Loucy (cell line): ENCODE measurements around the gene NIPBL.

Experiments
- H2AFZ ChIP-seq: fragments of 200-600 bp; sonication (generic); 2 replicates; pipeline ENCODE4 v1.6.0; 2016; ENCODE audit warnings: antibody characterized with exemption, mild to moderate bottlenecking, low read length, moderate library complexity
- H3F3A ChIP-seq: fragments of 200-600 bp; 2 replicates; pipeline ENCODE4 v1.6.0; 2016; ENCODE audit warnings: antibody characterized with exemption, low read depth, mild to moderate bottlenecking
- H3K27me3 ChIP-seq: fragments of 200-600 bp; sonication (generic); 2 replicates; pipeline ENCODE4 v1.6.1; 2014; ENCODE audit warnings: low read length, mild to moderate bottlenecking; ENCODE audit not compliant: insufficient read depth, poor library complexity, severe bottlenecking
- H3K36me3 ChIP-seq: fragments of 200-600 bp; sonication (generic); 2 replicates; pipeline ENCODE4 v1.6.1; 2016; ENCODE audit warnings: low read length; ENCODE audit not compliant: insufficient read depth
- H3K4me1 ChIP-seq: fragments of 200-600 bp; sonication (generic); 2 replicates; pipeline ENCODE4 v1.5.1; 2014; ENCODE audit warnings: low read length, mild to moderate bottlenecking; ENCODE audit not compliant: insufficient read depth, poor library complexity, severe bottlenecking
- H3K4me2 ChIP-seq: fragments of 200-600 bp; sonication (generic); 2 replicates; pipeline ENCODE4 v1.6.0; 2014; ENCODE audit warnings: antibody characterized with exemption, low read length, low read depth, mild to moderate bottlenecking; ENCODE audit not compliant: poor library complexity, severe bottlenecking
- H3K4me3 ChIP-seq: fragments of 200-600 bp; sonication (generic); 2 replicates; pipeline ENCODE4 v1.5.1; 2014; ENCODE audit warnings: low read length, mild to moderate bottlenecking, mixed read lengths; ENCODE audit not compliant: poor library complexity, severe bottlenecking
- H3K79me2 ChIP-seq: fragments of 200-600 bp; sonication (generic); 2 replicates; pipeline ENCODE4 v1.6.1; 2014; ENCODE audit warnings: low read length; ENCODE audit not compliant: insufficient read depth
- H3K9ac ChIP-seq: fragments of 200-600 bp; sonication (generic); 2 replicates; pipeline ENCODE4 v1.6.0; 2014; ENCODE audit warnings: mild to moderate bottlenecking, low read depth, low read length, moderate library complexity; ENCODE audit not compliant: poor library complexity, severe bottlenecking
- H3K9me2 ChIP-seq: fragments of 200-600 bp; sonication (generic); replicated peaks from 2 replicates; pipeline ENCODE4 v1.6.1; 2016; ENCODE audit warnings: low read depth, low read length, mixed read lengths
- H3K9me3 ChIP-seq: fragments of 200-600 bp; sonication (generic); 2 replicates; pipeline ENCODE4 v1.6.1; 2014; ENCODE audit warnings: mild to moderate bottlenecking, antibody characterized with exemption, low read length, low read depth; ENCODE audit not compliant: insufficient read depth
- H4K20me1 ChIP-seq: fragments of 200-600 bp; sonication (generic); 2 replicates; pipeline ENCODE4 v1.6.0; 2014; ENCODE audit warnings: antibody characterized with exemption, low read length, mild to moderate bottlenecking; ENCODE audit not compliant: insufficient read depth, poor library complexity, severe bottlenecking
- CTCF ChIP-seq: fragments of 200-600 bp; sonication (generic); conservative IDR thresholded peaks from 2 replicates; pipeline ENCODE4 v1.5.1; 2014; ENCODE audit warnings: mild to moderate bottlenecking, antibody characterized with exemption, low read length
- EZH2phosphoT487 ChIP-seq: fragments of 200-600 bp; IDR thresholded peaks from 2 replicates; pipeline ENCODE4 v1.6.1; 2018; ENCODE audit warnings: antibody characterized with exemption, mild to moderate bottlenecking, moderate library complexity, borderline replicate concordance

NIPBL gene

DNA sequence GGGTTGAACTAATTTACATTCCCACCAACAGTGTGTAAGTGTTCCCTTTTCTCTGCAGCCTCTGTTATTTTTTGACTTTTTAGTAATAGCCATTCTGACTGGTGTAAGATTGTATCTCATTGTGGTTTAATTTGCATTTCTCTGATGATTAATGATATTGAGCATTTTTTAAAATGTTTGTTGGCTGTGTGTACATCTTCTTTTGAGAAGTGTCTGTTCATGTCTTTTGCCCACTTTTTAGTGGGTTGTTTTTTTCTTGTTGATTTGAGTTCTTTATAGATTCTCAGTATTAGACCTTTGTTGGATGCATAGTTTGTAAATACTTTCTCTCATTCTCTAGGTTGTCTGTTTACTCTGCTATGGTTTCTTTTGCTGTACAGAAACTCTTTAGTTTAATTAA is 101.6 kb downstream of the NIPBL start:
- Histone ChIP-seq H3K36me3 (peaks cover 53% of the 10 kb centered on the region), H3K4me3 (no peak overlapping the region), H3K9me3 (peaks cover 4% of the 10 kb centered on the region; the same call in 1 of the 2 replicates)

DNA sequence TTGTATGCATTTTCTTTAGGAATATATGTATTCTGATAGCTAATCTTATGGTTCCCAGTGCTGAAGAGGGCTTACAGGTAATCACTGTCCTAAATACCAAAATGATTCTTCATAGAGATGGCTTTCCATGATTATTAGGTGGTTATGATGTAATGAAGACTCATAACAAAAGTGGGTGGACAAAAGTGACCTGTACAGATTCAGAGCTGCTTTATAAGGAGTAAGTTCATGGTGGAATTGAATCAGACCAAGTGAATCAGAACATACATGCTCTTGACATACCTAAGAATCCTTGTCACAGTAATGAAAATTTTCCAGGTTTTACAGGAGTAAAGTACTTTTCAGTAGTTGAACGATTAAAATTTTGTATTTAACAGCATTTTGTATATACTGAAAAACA is 105.6 kb downstream of the NIPBL start:
- H3K36me3 ChIP-seq = peaks cover 46% of the 10 kb centered on the region
- no peak overlapping the region for H3K9ac ChIP-seq

More for the DNA sequence above, 101.6 kb downstream of the NIPBL start:
- TF ChIP-seq CTCF = no peak
- TF ChIP-seq EZH2phosphoT487 = no peak
- no peaks in the 10 kb centered on the region for H3K9me2 ChIP-seq
- peaks cover 26% of the 10 kb centered on the region for H4K20me1 ChIP-seq
- H3K4me2 ChIP-seq = no peak overlapping the region
- H3K9ac ChIP-seq = no peak overlapping the region
- peaks cover 59% of the 10 kb centered on the region for H3K79me2 ChIP-seq
- no peaks in the 10 kb centered on the region for H3K27me3 ChIP-seq
- no peak overlapping the region for H2AFZ ChIP-seq
- H3F3A ChIP-seq = no peaks in the 10 kb centered on the region
- H3K4me1 ChIP-seq = no peaks in the 10 kb centered on the region

GRCh38 chr5:36985387-36985786 is 108.8 kb downstream of the NIPBL start:
- H3K4me1 ChIP-seq = no peaks in the 10 kb centered on the region
- no peak overlapping the region for H3K4me3 ChIP-seq
- TF ChIP-seq EZH2phosphoT487 (no peak), CTCF (no peak)
- peaks cover 27% of the 10 kb centered on the region; the same call in 1 of the 2 replicates for H3K36me3 ChIP-seq
- no peak overlapping the region for H3K4me2 ChIP-seq
- H3K9me3 ChIP-seq = no peaks in the 10 kb centered on the region
- no peak overlapping the region for H2AFZ ChIP-seq
- H3F3A ChIP-seq = no peaks in the 10 kb centered on the region
- H3K27me3 ChIP-seq = no peaks in the 10 kb centered on the region
- no peak overlapping the region for H3K9ac ChIP-seq
- peaks cover 31% of the 10 kb centered on the region for H4K20me1 ChIP-seq
- peaks cover 50% of the 10 kb centered on the region for H3K79me2 ChIP-seq
- no peaks in the 10 kb centered on the region for H3K9me2 ChIP-seq

More for the DNA sequence above, 105.6 kb downstream of the NIPBL start:
- no peaks in the 10 kb centered on the region for H3K27me3 ChIP-seq
- H3K9me3 ChIP-seq = peaks cover 4% of the 10 kb centered on the region; the same call in 1 of the 2 replicates
- H3K79me2 ChIP-seq = peaks cover 62% of the 10 kb centered on the region
- H3K4me2 ChIP-seq = no peak overlapping the region
- H2AFZ ChIP-seq = no peak overlapping the region
- peaks cover 37% of the 10 kb centered on the region for H4K20me1 ChIP-seq
- no peaks in the 10 kb centered on the region for H3K4me1 ChIP-seq
- TF ChIP-seq CTCF (no peak), EZH2phosphoT487 (no peak)
- no peak overlapping the region for H3K4me3 ChIP-seq
- H3F3A ChIP-seq = no peaks in the 10 kb centered on the region
- no peaks in the 10 kb centered on the region for H3K9me2 ChIP-seq
